ENCODE data around the gene RASA3. TPM values are rescaled to one million over a fixed set of nuclear protein-coding genes. Genes with fewer than 3 reads are reported as not detected.
"Not testable (repeated sequence)": the region's sequence is repeated elsewhere in the genome, so short reads cannot be mapped to it uniquely, and the experiment has no call there.

Gene RASA3
- total and polyA plus RNA-seq, 2 donors = 17.8 to 26.3 TPM

- no peaks in the 10 kb centered on the region for H3K36me3 ChIP-seq (ENCODE audit: insufficient read depth)
- no peak overlapping the region for H3K4me3 ChIP-seq (ENCODE audit: low read depth, low read length)
- no peak for DNase-seq (ENCODE audit: extremely low spot score)
- H3K27ac ChIP-seq (ENCODE audit: low read depth) = no peak overlapping the region
- H3K4me1 ChIP-seq (ENCODE audit: insufficient read depth) = no peaks in the 10 kb centered on the region
- 92% methylated on average over 6 of the region's 6 CpGs for WGBS
These were observed 9.7 kb upstream of the RASA3 start for GRCh38 chr13:114142137-114142550.

- Histone ChIP-seq H3K4me1 (ENCODE audit: insufficient read depth) (no peaks in the 10 kb centered on the region), H3K36me3 (ENCODE audit: insufficient read depth) (no peaks in the 10 kb centered on the region), H3K27ac (ENCODE audit: low read depth) (no peak overlapping the region), H3K4me3 (ENCODE audit: low read depth, low read length) (no peak overlapping the region)
- 80% methylated on average over 15 of the region's 15 CpGs for WGBS
- no peak for DNase-seq (ENCODE audit: extremely low spot score)
These were observed 9.0 kb upstream of the RASA3 start for GRCh38 chr13:114141261-114141996.

GRCh38 chr13:114140906-114141250 lies 8.5 kb upstream of the RASA3 start:
- DNase-seq (ENCODE audit: extremely low spot score) = no peak
- Histone ChIP-seq H3K4me1 (ENCODE audit: insufficient read depth) (no peaks in the 10 kb centered on the region), H3K36me3 (ENCODE audit: insufficient read depth) (no peaks in the 10 kb centered on the region), H3K27ac (ENCODE audit: low read depth) (no peak overlapping the region), H3K4me3 (ENCODE audit: low read depth, low read length) (no peak overlapping the region)
- WGBS = 58% methylated on average over 10 of the region's 10 CpGs

GRCh38 chr13:114140131-114140905 lies 7.9 kb upstream of the RASA3 start:
- no peak for DNase-seq (ENCODE audit: extremely low spot score)

GRCh38 chr13:114136576-114136975 lies 4.2 kb upstream of the RASA3 start:
- DNase-seq (ENCODE audit: extremely low spot score) = no peak
- H3K4me1 ChIP-seq (ENCODE audit: insufficient read depth) = no peaks in the 10 kb centered on the region
- no peak overlapping the region for H3K4me3 ChIP-seq (ENCODE audit: low read depth, low read length)
- 93% methylated on average over 7 of the region's 7 CpGs for WGBS
- H3K36me3 ChIP-seq (ENCODE audit: insufficient read depth) = no peaks in the 10 kb centered on the region
- H3K27ac ChIP-seq (ENCODE audit: low read depth) = no peak overlapping the region

More at GRCh38 chr13:114140131-114140905, 7.9 kb upstream of the RASA3 start:
- H3K36me3 ChIP-seq (ENCODE audit: insufficient read depth) = no peaks in the 10 kb centered on the region
- no peaks in the 10 kb centered on the region for H3K4me1 ChIP-seq (ENCODE audit: insufficient read depth)
- no peak overlapping the region for H3K4me3 ChIP-seq (ENCODE audit: low read depth, low read length)
- 70% methylated on average over 25 of the region's 25 CpGs for WGBS
- no peak overlapping the region for H3K27ac ChIP-seq (ENCODE audit: low read depth)

- DNase-seq (ENCODE audit: extremely low spot score) = no peak
- Histone ChIP-seq H3K27ac (ENCODE audit: low read depth) (no peak overlapping the region), H3K4me1 (ENCODE audit: insufficient read depth) (no peaks in the 10 kb centered on the region), H3K4me3 (ENCODE audit: low read depth, low read length) (no peak overlapping the region), H3K36me3 (ENCODE audit: insufficient read depth) (no peaks in the 10 kb centered on the region)
- WGBS = 94% methylated on average over 15 of the region's 15 CpGs
These were observed 3.3 kb upstream of the RASA3 start for GRCh38 chr13:114135731-114136171.

GRCh38 chr13:114134944-114135610 lies 2.7 kb upstream of the RASA3 start:
- 67% methylated on average over 12 of the region's 12 CpGs for WGBS
- no peak for DNase-seq (ENCODE audit: extremely low spot score)
- Histone ChIP-seq H3K27ac (ENCODE audit: low read depth) (no peak overlapping the region), H3K36me3 (ENCODE audit: insufficient read depth) (no peaks in the 10 kb centered on the region), H3K4me1 (ENCODE audit: insufficient read depth) (peaks cover 2% of the 10 kb centered on the region), H3K4me3 (ENCODE audit: low read depth, low read length) (no peak overlapping the region)

- WGBS = 43% methylated on average over 21 of the region's 21 CpGs
- Histone ChIP-seq H3K4me3 (ENCODE audit: low read depth, low read length) (no peak overlapping the region), H3K36me3 (ENCODE audit: insufficient read depth) (no peaks in the 10 kb centered on the region), H3K4me1 (ENCODE audit: insufficient read depth) (peaks cover 3% of the 10 kb centered on the region), H3K27ac (ENCODE audit: low read depth) (no peak overlapping the region)
- no peak for DNase-seq (ENCODE audit: extremely low spot score)
These were observed 1.9 kb upstream of the RASA3 start for GRCh38 chr13:114134111-114134943.

GRCh38 chr13:114133552-114133951 lies 1.1 kb upstream of the RASA3 start:
- 54% methylated on average over 7 of the region's 7 CpGs for WGBS
- H3K27ac ChIP-seq (ENCODE audit: low read depth); H3K36me3 ChIP-seq (ENCODE audit: insufficient read depth); H3K4me3 ChIP-seq (ENCODE audit: low read depth, low read length); DNase-seq (ENCODE audit: extremely low spot score); H3K4me1 ChIP-seq (ENCODE audit: insufficient read depth): not testable (repeated sequence)

- not testable (repeated sequence) for H3K27ac ChIP-seq (ENCODE audit: low read depth); H3K4me1 ChIP-seq (ENCODE audit: insufficient read depth); DNase-seq (ENCODE audit: extremely low spot score); H3K4me3 ChIP-seq (ENCODE audit: low read depth, low read length); H3K36me3 ChIP-seq (ENCODE audit: insufficient read depth)
- 36% methylated on average over 7 of the region's 9 CpGs for WGBS
These were observed 703 bp upstream of the RASA3 start for GRCh38 chr13:114133126-114133525.

GRCh38 chr13:114131583-114132418 lies 622 bp downstream of the RASA3 start:
- no peaks in the 10 kb centered on the region for H3K36me3 ChIP-seq (ENCODE audit: insufficient read depth)
- H3K4me3 ChIP-seq (ENCODE audit: low read depth, low read length) = peak overlapping the region; percentile 84
- WGBS = under 1% methylated on average over 95 of the region's 95 CpGs
- H3K27ac ChIP-seq (ENCODE audit: low read depth) = peak overlapping the region; percentile 76
- DNase-seq (ENCODE audit: extremely low spot score) = no peak
- peaks cover 3% of the 10 kb centered on the region for H3K4me1 ChIP-seq (ENCODE audit: insufficient read depth)

GRCh38 chr13:114130837-114131582 lies 1.4 kb downstream of the RASA3 start:
- peak overlapping the region; percentile 76 for H3K27ac ChIP-seq (ENCODE audit: low read depth)
- H3K4me1 ChIP-seq (ENCODE audit: insufficient read depth) = peaks cover 3% of the 10 kb centered on the region
- DNase-seq (ENCODE audit: extremely low spot score) = no peak
- 3% methylated on average over 30 of the region's 30 CpGs for WGBS
- peak overlapping the region; percentile 84 for H3K4me3 ChIP-seq (ENCODE audit: low read depth, low read length)
- H3K36me3 ChIP-seq (ENCODE audit: insufficient read depth) = no peaks in the 10 kb centered on the region

Measured in urinary bladder (tissue), 4 donors.